Amniotic epithelial cell (primary cell): ENCODE results near the gene MRPL4.

Source experiments
- DNase-seq: peaks from one replicate; pipeline ENCODE4 v3.0.0-alpha.2; 2010; ENCODE audit warnings: low read depth

MRPL4 gene

DNA sequence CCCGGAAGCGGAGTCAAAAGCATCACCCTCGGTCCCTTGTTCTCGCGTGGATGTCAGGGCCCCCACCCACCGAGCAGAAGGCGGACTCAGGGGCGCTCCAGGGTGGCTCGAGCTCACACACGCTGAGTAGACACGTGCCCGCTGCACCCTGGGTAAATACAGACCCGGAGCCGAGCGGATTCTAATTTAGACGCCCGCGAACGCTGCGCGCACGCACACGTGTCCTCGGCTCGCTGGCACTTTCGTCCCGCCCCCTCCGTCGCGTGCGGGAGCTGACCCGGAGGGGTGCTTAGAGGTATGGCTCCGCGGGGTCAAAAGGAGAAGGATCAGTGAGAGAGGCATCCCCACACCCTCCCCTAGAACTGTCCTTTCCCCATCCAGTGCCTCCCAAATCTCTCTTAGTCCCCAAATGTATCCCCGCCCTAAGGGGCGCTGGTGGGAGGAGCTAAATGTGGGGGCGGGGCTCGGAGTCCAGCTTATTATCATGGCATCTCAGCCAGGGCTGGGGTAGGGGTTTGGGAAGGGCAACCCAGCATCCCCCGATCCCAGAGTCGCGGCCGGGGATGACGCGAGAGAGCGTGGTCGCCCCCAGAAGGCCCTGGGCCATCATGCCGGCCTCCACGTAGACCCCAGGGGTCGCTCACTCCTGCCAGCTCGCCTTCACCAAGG, 37.3 kb downstream of the MRPL4 start:
- DNase-seq = no peak

- no peak for DNase-seq
Measured at GRCh38 chr19:10289836-10290356, 37.9 kb downstream of the MRPL4 start, which contains the start of gene ICAM5. TSS of gene ICAM5 (plus strand) at chr19:10289952. CDS start at chr19:10290044, 92 bp downstream.

DNA sequence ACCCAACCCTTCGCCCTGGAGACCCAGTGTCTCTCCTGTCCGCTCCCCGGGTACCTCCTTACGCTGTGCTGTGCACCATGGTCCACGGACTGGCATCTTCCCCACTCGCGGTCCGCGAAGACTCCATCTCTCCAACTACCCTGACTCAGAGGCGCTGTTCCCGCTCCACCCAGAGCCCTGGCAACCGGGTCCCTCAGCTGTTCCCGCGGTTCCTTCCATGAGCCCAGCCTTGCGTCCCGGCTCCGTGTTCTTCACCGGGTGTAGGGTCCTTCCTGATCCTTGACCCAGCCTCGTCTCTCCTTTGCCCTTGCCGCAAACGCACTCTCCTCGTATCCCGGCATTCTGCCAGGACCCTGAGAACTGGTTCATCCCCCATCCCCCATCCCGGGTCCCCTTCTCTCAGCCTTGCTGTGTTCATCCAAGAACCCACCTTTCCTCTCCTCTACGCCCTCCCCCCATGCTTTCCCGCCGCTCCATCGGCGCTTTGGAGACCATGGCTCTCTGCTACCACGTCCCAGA, 38.4 kb downstream of the MRPL4 start:
- no peak for DNase-seq

DNA sequence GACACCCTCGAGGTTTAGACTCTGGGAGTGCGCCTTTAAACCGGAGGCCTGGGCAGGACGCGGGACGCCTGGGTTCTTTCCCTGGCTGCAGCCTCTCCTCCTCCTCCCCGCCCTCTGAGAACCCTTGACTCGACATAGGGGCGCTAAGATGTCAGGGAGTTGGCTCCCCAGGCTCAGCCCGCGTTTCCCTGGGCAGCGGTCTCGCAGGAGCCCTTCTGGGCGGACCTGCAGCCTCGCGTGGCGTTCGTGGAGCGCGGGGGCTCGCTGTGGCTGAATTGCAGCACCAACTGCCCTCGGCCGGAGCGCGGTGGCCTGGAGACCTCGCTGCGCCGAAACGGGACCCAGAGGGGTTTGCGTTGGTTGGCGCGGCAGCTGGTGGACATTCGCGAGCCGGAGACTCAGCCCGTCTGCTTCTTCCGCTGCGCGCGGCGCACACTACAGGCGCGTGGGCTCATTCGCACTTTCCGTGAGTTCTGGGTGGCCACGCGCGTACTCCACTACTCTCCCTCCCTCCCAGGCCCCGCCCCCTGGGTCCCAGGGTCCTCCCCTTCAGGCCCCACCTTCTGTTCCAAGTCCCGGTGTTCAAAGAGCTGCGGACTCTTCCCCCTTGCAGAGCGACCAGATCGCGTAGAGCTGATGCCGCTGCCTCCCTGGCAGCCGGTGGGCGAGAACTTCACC, 39.0 kb downstream of the MRPL4 start:
- no peak for DNase-seq

DNA sequence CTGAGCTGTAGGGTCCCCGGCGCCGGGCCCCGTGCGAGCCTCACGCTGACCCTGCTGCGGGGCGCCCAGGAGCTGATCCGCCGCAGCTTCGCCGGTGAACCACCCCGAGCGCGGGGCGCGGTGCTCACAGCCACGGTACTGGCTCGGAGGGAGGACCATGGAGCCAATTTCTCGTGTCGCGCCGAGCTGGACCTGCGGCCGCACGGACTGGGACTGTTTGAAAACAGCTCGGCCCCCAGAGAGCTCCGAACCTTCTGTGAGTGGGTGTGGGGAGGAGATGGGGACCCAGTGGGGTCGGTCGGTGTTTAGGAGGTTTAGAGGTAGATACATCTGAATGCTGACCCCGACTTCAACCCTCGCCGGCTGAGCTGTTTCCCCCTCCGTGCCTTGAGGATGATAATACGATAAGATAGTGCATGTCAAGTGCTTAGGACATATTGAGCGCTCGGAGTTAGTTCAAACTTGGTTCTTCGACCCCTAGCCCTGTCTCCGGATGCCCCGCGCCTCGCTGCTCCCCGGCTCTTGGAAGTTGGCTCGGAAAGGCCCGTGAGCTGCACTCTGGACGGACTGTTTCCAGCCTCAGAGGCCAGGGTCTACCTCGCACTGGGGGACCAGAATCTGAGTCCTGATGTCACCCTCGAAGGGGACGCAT, 39.7 kb downstream of the MRPL4 start:
- DNase-seq = no peak

GRCh38 chr19:10292206-10292788, 40.3 kb downstream of the MRPL4 start:
- peak; percentile 74 for DNase-seq

DNA sequence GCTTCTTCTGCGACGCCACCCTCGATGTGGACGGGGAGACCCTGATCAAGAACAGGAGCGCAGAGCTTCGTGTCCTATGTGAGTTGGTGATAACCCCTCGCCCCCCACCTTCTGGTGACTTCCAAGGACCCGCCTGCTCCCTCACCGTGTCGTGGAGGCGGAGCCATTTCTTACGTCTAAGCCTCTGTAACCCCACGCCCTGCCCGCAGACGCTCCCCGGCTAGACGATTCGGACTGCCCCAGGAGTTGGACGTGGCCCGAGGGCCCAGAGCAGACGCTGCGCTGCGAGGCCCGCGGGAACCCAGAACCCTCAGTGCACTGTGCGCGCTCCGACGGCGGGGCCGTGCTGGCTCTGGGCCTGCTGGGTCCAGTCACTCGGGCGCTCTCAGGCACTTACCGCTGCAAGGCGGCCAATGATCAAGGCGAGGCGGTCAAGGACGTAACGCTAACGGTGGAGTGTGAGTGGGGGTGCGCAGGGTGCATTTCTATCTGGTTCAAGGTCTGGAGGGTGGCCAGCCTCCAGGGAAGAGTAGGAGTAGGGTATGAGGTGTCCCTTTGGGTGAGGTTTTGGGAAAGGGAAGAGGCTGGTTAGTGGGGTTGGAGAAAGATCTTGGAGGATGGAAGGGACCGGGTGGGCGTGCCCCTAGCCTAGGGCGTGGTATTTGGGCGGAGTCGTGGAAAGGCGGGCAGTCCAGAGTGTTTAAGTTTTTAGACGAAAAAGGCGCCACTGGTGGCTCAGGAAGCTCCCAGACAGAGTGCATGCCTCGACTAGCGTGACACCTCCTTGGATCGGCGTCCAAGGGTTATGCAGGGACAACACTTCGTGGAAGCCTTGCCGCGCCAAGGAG, 41.0 kb downstream of the MRPL4 start:
- DNase-seq = no peak

GRCh38 chr19:10293637-10294367, 41.8 kb downstream of the MRPL4 start:
- DNase-seq = no peak

DNA sequence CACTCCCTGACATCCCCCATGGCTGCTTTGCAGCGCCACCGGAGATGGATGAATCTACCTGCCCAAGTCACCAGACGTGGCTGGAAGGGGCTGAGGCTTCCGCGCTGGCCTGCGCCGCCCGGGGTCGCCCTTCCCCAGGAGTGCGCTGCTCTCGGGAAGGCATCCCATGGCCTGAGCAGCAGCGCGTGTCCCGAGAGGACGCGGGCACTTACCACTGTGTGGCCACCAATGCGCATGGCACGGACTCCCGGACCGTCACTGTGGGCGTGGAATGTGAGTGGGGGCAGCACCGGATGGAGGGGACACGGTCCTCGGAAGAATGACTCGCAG, 42.3 kb downstream of the MRPL4 start:
- no peak for DNase-seq

GRCh38 chr19:10295305-10295846, 43.4 kb downstream of the MRPL4 start:
- peak; percentile 15 for DNase-seq

GRCh38 chr19:10295847-10296591, 44.0 kb downstream of the MRPL4 start:
- no peak for DNase-seq

DNA sequence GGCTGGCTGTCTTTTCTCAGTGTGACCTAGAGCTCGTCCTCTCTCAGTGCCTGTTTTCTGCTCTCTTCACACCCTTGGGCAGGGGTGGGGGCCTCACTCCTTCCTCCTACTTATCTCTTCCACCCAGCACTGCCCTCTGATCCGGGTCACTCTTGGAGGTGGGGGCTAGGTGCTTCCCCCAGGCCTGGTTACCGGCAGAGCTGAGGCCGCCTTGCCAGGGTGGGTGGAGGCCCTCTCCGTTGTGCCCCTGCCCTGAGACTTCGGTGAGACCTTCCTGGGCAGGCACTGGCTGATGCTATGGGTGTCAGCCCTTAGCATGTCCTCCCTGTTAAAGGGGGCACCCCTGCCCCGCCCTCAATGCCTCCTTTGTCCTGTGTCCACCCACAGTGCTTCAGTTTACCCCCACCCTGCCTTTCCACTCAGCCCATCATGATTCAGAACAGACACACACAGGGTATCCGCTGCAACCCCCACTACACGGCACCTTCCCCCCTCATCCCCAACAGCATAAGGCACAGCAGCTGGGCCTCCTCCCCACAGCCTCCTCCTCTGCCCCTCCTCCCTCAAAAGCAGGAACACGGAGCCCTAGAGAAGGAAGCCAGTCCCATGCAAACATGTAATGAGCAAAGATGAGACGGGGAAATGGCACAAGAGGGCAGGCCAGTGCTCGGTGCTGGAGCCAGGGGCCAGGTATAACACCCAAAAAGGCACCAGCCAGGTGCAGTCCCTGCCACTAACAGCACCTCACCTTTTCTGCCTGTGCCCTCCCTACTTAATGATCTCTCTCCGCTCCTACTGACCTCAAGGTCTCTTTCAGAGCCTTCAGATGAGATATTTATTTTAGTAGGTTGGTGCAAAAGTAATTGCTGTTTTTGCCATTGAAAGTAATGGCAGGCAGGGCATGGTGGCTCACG, 47.8 kb downstream of the MRPL4 start:
- DNase-seq = no peak

GRCh38 chr19:10305139-10305806, 53.3 kb downstream of the MRPL4 start:
- peak; percentile 34 for DNase-seq

GRCh38 chr19:10306327-10306726, 54.3 kb downstream of the MRPL4 start:
- no peak for DNase-seq

DNA sequence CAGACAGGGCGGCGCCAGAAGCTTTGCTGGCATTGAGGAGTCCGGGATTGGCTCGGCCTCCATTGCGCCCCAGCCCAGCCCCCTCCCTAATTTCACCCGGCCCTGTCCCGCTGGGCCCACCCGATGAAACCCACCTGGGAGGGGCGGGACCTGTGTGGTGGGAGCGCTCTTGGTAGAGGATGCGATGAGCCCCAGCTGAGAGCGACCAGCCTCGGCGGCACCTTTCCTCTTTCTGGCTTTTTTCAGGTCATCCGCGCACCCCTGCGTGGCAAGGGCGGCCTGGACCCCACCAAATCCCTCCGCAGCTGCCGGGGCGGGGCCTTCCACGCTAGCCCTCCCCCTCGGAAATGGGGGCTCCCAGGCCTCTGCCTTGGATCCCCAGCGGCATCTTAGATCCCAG, 57.4 kb downstream of the MRPL4 start, which contains the start of gene ZGLP1:
TSS of gene ZGLP1 (minus strand) at position 393 of the 400 bp plus-strand sequence.
- no peak for DNase-seq
